ENCODE measurements around the gene EPB41.

DNA sequence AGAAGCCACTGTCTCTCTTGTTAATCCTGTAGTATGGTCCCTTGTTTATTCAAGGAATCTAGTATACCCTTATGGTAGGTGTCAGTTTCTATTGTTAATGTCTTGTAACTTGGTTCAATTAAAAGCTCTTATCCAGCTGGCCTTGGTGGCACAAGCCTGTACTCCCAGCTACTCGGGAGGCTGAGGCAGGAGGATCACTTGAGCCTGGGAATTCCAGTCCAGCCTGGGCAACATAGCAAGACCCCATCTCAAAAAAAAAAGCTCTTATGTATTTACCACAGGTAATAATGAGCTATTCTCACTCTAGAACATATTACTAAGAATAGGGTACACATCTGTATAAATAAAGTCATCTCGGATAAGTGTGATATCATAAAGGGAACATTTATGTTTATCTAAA, 162.8 kb downstream of the EPB41 start:
- TF ChIP-seq, protein P1, sequence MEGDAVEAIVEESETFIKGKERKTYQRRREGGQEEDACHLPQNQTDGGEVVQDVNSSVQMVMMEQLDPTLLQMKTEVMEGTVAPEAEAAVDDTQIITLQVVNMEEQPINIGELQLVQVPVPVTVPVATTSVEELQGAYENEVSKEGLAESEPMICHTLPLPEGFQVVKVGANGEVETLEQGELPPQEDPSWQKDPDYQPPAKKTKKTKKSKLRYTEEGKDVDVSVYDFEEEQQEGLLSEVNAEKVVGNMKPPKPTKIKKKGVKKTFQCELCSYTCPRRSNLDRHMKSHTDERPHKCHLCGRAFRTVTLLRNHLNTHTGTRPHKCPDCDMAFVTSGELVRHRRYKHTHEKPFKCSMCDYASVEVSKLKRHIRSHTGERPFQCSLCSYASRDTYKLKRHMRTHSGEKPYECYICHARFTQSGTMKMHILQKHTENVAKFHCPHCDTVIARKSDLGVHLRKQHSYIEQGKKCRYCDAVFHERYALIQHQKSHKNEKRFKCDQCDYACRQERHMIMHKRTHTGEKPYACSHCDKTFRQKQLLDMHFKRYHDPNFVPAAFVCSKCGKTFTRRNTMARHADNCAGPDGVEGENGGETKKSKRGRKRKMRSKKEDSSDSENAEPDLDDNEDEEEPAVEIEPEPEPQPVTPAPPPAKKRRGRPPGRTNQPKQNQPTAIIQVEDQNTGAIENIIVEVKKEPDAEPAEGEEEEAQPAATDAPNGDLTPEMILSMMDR (conservative IDR thresholded peaks at IDR 0.05; ENCODE audit: low read depth in 2 of 2), result no peak
- TF ChIP-seq POLR2AphosphoS5 (IDR thresholded peaks at IDR 0.05; ENCODE audit: low read depth) (no peak), EZH2 (IDR thresholded peaks at IDR 0.05; ENCODE audit: low read depth, unreplicated experiment) (no peak), JUNB (IDR thresholded peaks at IDR 0.05; ENCODE audit: unreplicated experiment) (no peak), CREB1 (CRISPR knock-in tag; IDR thresholded peaks at IDR 0.05; ENCODE audit: low read depth) (no peak), EZH2phosphoT487 (IDR thresholded peaks at IDR 0.05; ENCODE audit: unreplicated experiment) (no peak), ZNF114 (CRISPR knock-in tag; IDR thresholded peaks at IDR 0.05) (no peak), NANOG (IDR thresholded peaks at IDR 0.05; ENCODE audit: borderline replicate concordance) (no peak), ETS1 (IDR thresholded peaks at IDR 0.05) (no peak)
- TF ChIP-seq, protein P2, sequence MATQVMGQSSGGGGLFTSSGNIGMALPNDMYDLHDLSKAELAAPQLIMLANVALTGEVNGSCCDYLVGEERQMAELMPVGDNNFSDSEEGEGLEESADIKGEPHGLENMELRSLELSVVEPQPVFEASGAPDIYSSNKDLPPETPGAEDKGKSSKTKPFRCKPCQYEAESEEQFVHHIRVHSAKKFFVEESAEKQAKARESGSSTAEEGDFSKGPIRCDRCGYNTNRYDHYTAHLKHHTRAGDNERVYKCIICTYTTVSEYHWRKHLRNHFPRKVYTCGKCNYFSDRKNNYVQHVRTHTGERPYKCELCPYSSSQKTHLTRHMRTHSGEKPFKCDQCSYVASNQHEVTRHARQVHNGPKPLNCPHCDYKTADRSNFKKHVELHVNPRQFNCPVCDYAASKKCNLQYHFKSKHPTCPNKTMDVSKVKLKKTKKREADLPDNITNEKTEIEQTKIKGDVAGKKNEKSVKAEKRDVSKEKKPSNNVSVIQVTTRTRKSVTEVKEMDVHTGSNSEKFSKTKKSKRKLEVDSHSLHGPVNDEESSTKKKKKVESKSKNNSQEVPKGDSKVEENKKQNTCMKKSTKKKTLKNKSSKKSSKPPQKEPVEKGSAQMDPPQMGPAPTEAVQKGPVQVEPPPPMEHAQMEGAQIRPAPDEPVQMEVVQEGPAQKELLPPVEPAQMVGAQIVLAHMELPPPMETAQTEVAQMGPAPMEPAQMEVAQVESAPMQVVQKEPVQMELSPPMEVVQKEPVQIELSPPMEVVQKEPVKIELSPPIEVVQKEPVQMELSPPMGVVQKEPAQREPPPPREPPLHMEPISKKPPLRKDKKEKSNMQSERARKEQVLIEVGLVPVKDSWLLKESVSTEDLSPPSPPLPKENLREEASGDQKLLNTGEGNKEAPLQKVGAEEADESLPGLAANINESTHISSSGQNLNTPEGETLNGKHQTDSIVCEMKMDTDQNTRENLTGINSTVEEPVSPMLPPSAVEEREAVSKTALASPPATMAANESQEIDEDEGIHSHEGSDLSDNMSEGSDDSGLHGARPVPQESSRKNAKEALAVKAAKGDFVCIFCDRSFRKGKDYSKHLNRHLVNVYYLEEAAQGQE (IDR thresholded peaks at IDR 0.05; ENCODE audit: unreplicated experiment), result no peak
